Uterus (tissue), 4 donors: Measurements from ENCODE around the gene C3orf62. TPM values are rescaled to one million over a fixed set of nuclear protein-coding genes. Genes with fewer than 3 reads are reported as not detected.

ENCODE experiments used
- DNase-seq, 2 donors: peaks; one replicate each; pipeline ENCODE4 v3.0.0-alpha.2; 2019 to 2020
- H3K27ac ChIP-seq, 2 donors: fragments of 200-600 bp; sonication (generic); 1 replicate in 1 of 2; 2 replicates in 1 of 2; pipeline ENCODE4 v1.5.1; 2016 to 2018
- H3K27me3 ChIP-seq, 2 donors: fragments of 200-600 bp; sonication (generic); one replicate each; pipeline ENCODE4 v1.5.1; 2018 to 2019; ENCODE audit warnings: control low read depth in 1 of 2
- H3K36me3 ChIP-seq, 2 donors: fragments of 200-600 bp; sonication (generic); one replicate each; pipeline ENCODE4 v1.5.1; 2019; ENCODE audit warnings: control low read depth in 1 of 2
- H3K4me1 ChIP-seq, 2 donors: fragments of 200-600 bp; sonication (generic); one replicate each; pipeline ENCODE4 v1.5.1; 2018 to 2019; ENCODE audit warnings: control low read depth in 1 of 2
- H3K4me3 ChIP-seq, 2 donors: fragments of 200-600 bp; sonication (generic); 1 replicate in 1 of 2; 2 replicates in 1 of 2; pipeline ENCODE4 v1.5.1; 2018 to 2019; ENCODE audit warnings: mild to moderate bottlenecking in 1 of 2
- H3K9me3 ChIP-seq, 2 donors: fragments of 200-600 bp; sonication (generic); one replicate each; pipeline ENCODE4 v1.5.1; 2019; ENCODE audit warnings: control low read depth in 1 of 2
- CTCF ChIP-seq, 4 experiments: fragments of 200-600 bp in 2 of 4; fragments of 450-650 bp in 2 of 4; sonication (generic) in 2 of 4; IDR thresholded peaks; one replicate each; pipeline ENCODE4 v1.5.1; 2016 to 2019; ENCODE audit warnings: antibody characterized with exemption in 4 of 4, mild to moderate bottlenecking in 2 of 4, moderate library complexity in 1 of 4
- POLR2A ChIP-seq, 2 donors: fragments of 450-650 bp; IDR thresholded peaks; one replicate each; pipeline ENCODE4 v1.6.1; 2016; ENCODE audit warnings: antibody characterized with exemption in 2 of 2, mild to moderate bottlenecking in 1 of 2, moderate library complexity in 1 of 2
- intact Hi-C: fragments of 100-400 bp; cut with DNase I; formaldehyde crosslinking; loops from one replicate; pipeline ENCODE4 v1.15.1; 2023; ENCODE audit warnings: low total_unique reads
- total RNA-seq, 4 donors: library from RNA; depleted of rRNA in 3 of 4; stranded (reverse); fragments of >200 nt in 3 of 4; gene quantifications; one replicate each; pipeline versions ENCODE4 v1.1.0 to v1.2.4, GENCODE V29; 2014 to 2023
- donor health status: DM: yes; HTN: yes; CAD: no.

C3orf62 gene
- total RNA-seq, 4 donors from 2014 or later: 1.5 to 9.0 (median 4.9) TPM

- peak; percentile 41 to 59 for DNase-seq
- Histone ChIP-seq H3K4me1 (peaks cover 0 to 16% of the 10 kb centered on the region in 2 donors), H3K9me3 (no peaks in the 10 kb centered on the region), H3K27me3 (no peaks in the 10 kb centered on the region), H3K27ac (peak overlapping the region; percentile 4 to 44), H3K36me3 (no peaks in the 10 kb centered on the region), H3K4me3 (no peak overlapping the region)
- TF ChIP-seq CTCF (IDR thresholded peaks at IDR 0.05) (no peak), POLR2A (IDR thresholded peaks at IDR 0.05) (no peak)
- intact Hi-C loops: no loop called here
These were observed 13.7 kb downstream of the C3orf62 start for GRCh38 chr3:49263159-49263889.

- DNase-seq: no peak
These were observed 16.2 kb downstream of the C3orf62 start for GRCh38 chr3:49260806-49261324.

DNA sequence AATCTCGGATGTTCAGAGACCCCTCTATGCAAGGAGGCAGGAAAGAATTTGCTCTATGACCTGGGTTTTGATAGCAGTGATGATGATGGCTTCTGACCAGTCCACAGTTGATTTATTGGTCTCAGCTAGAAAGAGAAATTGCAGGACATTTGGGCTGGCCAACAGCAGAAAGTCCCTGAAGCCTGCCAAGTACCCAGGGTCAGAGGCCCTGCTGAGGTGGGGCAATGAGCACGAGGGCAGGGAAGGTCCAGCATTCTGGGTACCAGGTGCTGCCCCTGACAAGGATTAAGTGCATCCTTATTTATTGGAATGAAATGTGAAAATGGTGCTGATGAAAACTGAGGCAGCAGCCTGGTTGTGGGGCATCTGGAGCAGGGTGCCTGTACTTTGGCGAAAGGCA lies 19.8 kb downstream of the C3orf62 start:
- Histone ChIP-seq H3K27ac (peak overlapping the region in 1 of 2 donors; percentile 30), H3K4me3 (no peak overlapping the region), H3K4me1 (no peaks in the 10 kb centered on the region), H3K36me3 (no peaks in the 10 kb centered on the region), H3K27me3 (no peaks in the 10 kb centered on the region), H3K9me3 (no peaks in the 10 kb centered on the region)
- TF ChIP-seq POLR2A (IDR thresholded peaks at IDR 0.05) (no peak), CTCF (IDR thresholded peaks at IDR 0.05) (no peak)
- intact Hi-C loops: no loop called here
- no peak for DNase-seq

More at GRCh38 chr3:49260806-49261324, 16.2 kb downstream of the C3orf62 start:
- peaks cover 0 to under 1% of the 10 kb centered on the region in 2 donors for H3K4me1 ChIP-seq
- H3K4me3 ChIP-seq: no peak overlapping the region
- TF ChIP-seq POLR2A (IDR thresholded peaks at IDR 0.05) (no peak), CTCF (IDR thresholded peaks at IDR 0.05) (no peak)
- H3K9me3 ChIP-seq: no peaks in the 10 kb centered on the region
- no peaks in the 10 kb centered on the region for H3K27me3 ChIP-seq
- no peaks in the 10 kb centered on the region for H3K36me3 ChIP-seq
- H3K27ac ChIP-seq: peak overlapping the region; percentile 33 to 47
- intact Hi-C loops: no loop called here

DNA sequence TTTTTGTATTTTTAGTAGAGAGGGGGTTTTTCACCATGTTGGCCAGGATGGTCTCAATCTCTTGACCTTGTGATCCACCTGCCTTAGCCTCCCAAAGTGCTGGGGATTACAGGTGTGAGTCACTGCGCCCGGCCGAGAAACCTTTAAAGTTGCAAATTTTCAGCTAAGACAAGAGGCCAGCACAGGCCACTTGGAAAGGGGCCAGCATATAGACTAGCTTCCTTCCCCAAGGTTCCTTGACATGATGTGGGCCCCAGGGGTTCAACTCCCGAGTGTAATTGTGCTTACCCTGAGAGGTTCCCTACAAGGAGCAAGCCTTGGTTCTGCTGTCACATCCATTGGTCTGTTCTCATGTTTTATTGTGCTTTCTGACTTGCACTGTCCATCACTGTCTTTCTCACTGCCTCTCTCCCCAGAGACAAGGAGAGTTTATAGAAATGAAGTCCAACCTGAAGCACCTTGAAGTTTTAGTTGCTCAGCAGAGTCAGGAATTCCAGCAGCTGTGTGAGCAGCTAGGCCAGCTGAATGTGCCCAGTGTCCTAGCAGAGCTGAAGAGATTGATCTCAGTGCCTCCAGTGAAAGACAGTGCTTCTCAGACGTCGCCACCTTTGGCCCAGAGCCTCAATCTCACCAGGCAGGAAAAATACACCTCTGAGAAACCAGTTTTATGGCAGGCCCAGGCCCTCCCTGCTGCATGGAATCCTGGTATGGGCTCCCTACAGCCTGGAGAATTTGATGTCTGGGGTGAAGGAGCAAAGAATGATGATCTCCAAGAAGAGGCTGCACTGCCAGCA lies 21.1 kb downstream of the C3orf62 start:
- Histone ChIP-seq H3K27me3 (no peaks in the 10 kb centered on the region), H3K4me1 (no peaks in the 10 kb centered on the region), H3K9me3 (no peaks in the 10 kb centered on the region), H3K27ac (peak overlapping the region in 1 of 2 donors; percentile 19), H3K4me3 (no peak overlapping the region), H3K36me3 (no peaks in the 10 kb centered on the region)
- TF ChIP-seq CTCF (IDR thresholded peaks at IDR 0.05) (no peak), POLR2A (IDR thresholded peaks at IDR 0.05) (no peak)
- DNase-seq: peak in 1 of 2 donors; percentile 8
- intact Hi-C loops: no loop called here

DNA sequence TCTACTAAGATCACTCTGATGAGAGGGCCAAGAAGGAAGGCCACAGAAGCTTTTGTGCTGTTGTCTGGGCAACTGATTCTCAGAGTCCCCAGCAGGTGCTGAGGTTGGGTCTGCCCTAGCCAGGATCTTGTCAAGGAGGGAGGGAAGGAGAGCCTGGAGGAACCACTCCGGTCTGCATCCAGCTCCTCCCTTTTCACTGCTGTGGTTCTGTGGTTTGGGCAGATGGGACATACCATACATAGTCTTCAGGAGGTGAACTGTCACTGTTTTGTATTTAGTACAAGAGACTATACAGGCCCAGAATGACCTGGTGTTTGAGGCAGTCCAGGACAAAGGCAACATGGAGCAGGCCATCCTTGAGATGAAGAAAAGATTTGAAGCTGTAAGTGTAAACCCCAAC lies 21.9 kb downstream of the C3orf62 start:
- DNase-seq: no peak
- no peak for TF ChIP-seq POLR2A (IDR thresholded peaks at IDR 0.05)
- no peak for TF ChIP-seq CTCF (IDR thresholded peaks at IDR 0.05)
- H3K27ac ChIP-seq: no peak overlapping the region
- H3K4me3 ChIP-seq: no peak overlapping the region
- no peaks in the 10 kb centered on the region for H3K27me3 ChIP-seq
- H3K4me1 ChIP-seq: no peaks in the 10 kb centered on the region
- no peaks in the 10 kb centered on the region for H3K9me3 ChIP-seq
- intact Hi-C loops: no loop called here
- H3K36me3 ChIP-seq: no peaks in the 10 kb centered on the region
